DMS79 treated with DMSO at 0.1 percent for 48 hours (cell line): Measurements from ENCODE around the gene KIRREL1.

ENCODE experiments used
- DNase-seq: peaks from one replicate; lab custom pipeline; 2025; lab: John Stamatoyannopoulos, UW

KIRREL1 gene

GRCh38 chr1:158146739-158147138, 153.3 kb downstream of the KIRREL1 start:
- no peak for DNase-seq

- no peak for DNase-seq
Observed at GRCh38 chr1:158147401-158147800, 154.0 kb downstream of the KIRREL1 start.

DNA sequence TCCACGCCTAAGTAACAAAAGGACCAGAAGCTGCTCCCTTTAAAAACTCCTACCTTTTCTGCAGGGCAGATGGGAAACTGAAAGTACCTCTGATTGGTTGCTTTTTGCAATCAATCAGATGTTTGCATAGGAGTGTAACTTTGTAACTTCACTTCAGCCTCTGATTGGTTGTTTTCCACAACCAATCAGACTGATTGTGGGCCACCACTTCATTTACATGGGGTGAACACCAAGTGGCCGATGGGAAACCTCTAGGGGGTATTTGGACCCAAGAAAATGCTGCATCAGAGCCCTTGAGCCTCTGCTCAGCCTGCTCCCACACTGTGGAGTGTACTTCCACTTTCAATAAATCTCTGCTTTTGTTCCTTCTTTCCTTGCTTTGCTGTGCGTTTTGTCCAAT, 154.4 kb downstream of the KIRREL1 start:
- DNase-seq: no peak

GRCh38 chr1:158148468-158148867, 155.0 kb downstream of the KIRREL1 start:
- DNase-seq: no peak

DNA sequence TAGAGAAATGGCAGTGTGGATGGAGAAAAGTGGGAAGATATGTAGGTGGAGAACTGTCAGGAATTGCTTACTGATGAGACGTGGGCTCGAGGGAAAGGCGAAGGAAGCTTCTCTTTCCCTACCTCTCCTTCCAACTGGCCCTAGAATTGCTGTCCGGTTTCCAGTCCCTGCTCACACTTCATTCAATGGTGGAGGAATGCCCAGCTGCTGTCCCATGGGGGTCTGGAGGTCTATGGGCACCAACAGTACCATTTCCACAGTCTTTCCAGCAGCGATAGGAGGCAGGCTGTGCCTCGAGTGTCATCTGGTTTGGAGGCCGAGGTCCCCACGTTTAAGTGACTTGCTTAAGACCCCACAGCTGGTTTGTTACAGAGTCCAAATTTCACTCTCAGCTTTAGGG, 155.7 kb downstream of the KIRREL1 start:
- DNase-seq: no peak
